GM18909 (cell line): Measurements from ENCODE around the gene DLG2.
"Not testable (repeated sequence)": the region's sequence is repeated elsewhere in the genome, so short reads cannot be mapped to it uniquely, and the experiment has no call there.

Experiments used
- ATAC-seq: cut with Tn5 transposase; IDR thresholded peaks from one replicate; pipeline ENCODE4 v1.9.1; 2021; ENCODE audit warnings: mild to moderate bottlenecking; ENCODE audit not compliant: unreplicated experiment, poor library complexity

DLG2 gene

GRCh38 chr11:83617671-83618070, 2009.5 kb downstream of the DLG2 start:
- ATAC-seq = no peak

GRCh38 chr11:83613767-83614121, 2013.4 kb downstream of the DLG2 start:
- peak; percentile 31 for ATAC-seq

- peak; percentile 92 for ATAC-seq
These were observed 2014.0 kb downstream of the DLG2 start for GRCh38 chr11:83612891-83613766.

- no peak for ATAC-seq
These were observed 2015.5 kb downstream of the DLG2 start for GRCh38 chr11:83611600-83611999.

- ATAC-seq = no peak
These were observed 2016.1 kb downstream of the DLG2 start for GRCh38 chr11:83611031-83611430.

GRCh38 chr11:83609191-83609590, 2018.0 kb downstream of the DLG2 start:
- no peak for ATAC-seq

GRCh38 chr11:83608571-83608970, 2018.6 kb downstream of the DLG2 start:
- no peak for ATAC-seq

- ATAC-seq = no peak
These were observed 2025.1 kb downstream of the DLG2 start for GRCh38 chr11:83601914-83602527.

- ATAC-seq = no peak
These were observed 2025.8 kb downstream of the DLG2 start for GRCh38 chr11:83601201-83601913.

GRCh38 chr11:83600661-83601060, 2026.5 kb downstream of the DLG2 start:
- ATAC-seq = no peak

GRCh38 chr11:83599066-83599465, 2028.1 kb downstream of the DLG2 start:
- no peak for ATAC-seq

- not testable (repeated sequence) for ATAC-seq
These were observed 2039.3 kb downstream of the DLG2 start for GRCh38 chr11:83587797-83588196.

- ATAC-seq = peak; percentile 96
These were observed 2043.3 kb downstream of the DLG2 start for GRCh38 chr11:83583757-83584366.

- ATAC-seq = no peak
These were observed 2052.6 kb downstream of the DLG2 start for GRCh38 chr11:83574519-83574918.

- no peak for ATAC-seq
These were observed 2054.3 kb downstream of the DLG2 start for GRCh38 chr11:83572581-83573496.

GRCh38 chr11:83571302-83571701, 2055.8 kb downstream of the DLG2 start:
- no peak for ATAC-seq

- no peak for ATAC-seq
These were observed 2057.9 kb downstream of the DLG2 start for GRCh38 chr11:83569134-83569805.

- ATAC-seq = no peak
These were observed 2058.6 kb downstream of the DLG2 start for GRCh38 chr11:83568516-83568915.

GRCh38 chr11:83566950-83567349, 2060.2 kb downstream of the DLG2 start:
- no peak for ATAC-seq
